Testis (tissue), 3 donors: ENCODE data around the gene TWNK. TPM values are rescaled to one million over a fixed set of nuclear protein-coding genes. Genes with fewer than 3 reads are reported as not detected.

Experiments
- DNase-seq: peaks from one replicate; pipeline ENCODE4 v3.0.0-alpha.2; 2019
- H3K27ac ChIP-seq, 2 donors: fragments of 200-600 bp; sonication (generic); one replicate each; pipeline ENCODE4 v1.5.1; 2019
- H3K27me3 ChIP-seq: fragments of 200-600 bp; sonication (generic); one replicate; pipeline ENCODE4 v1.5.1; 2019
- H3K36me3 ChIP-seq: fragments of 200-600 bp; sonication (generic); one replicate; pipeline ENCODE4 v1.5.1; 2017; ENCODE audit warnings: low read depth; ENCODE audit errors: missing control alignments
- H3K4me1 ChIP-seq: fragments of 200-600 bp; sonication (generic); one replicate; pipeline ENCODE4 v1.5.1; 2019
- H3K4me3 ChIP-seq, 2 donors: fragments of 200-600 bp; sonication (generic); one replicate each; pipeline ENCODE4 v1.5.1; 2017 to 2019
- H3K9me3 ChIP-seq: fragments of 200-600 bp; sonication (generic); one replicate; pipeline ENCODE4 v1.5.1; 2017
- CTCF ChIP-seq, 3 experiments: fragments of 450-650 bp in 2 of 3; fragments of 200-600 bp in 1 of 3; sonication (generic) in 1 of 3; IDR thresholded peaks; one replicate each; pipeline ENCODE4 v1.5.1; 2016 to 2019; ENCODE audit warnings: antibody characterized with exemption in 3 of 3, mild to moderate bottlenecking in 2 of 3, moderate library complexity in 1 of 3
- POLR2A ChIP-seq: fragments of 450-650 bp; IDR thresholded peaks from one replicate; pipeline ENCODE4 v1.6.1; 2017; ENCODE audit warnings: antibody characterized with exemption, mild to moderate bottlenecking, moderate library complexity
- WGBS, 2 donors: methylation state at CpG; one replicate each; pipeline ENCODE4 v1.1.5; 2018; 5-methylcytosine and 5-hydroxymethylcytosine counted together
- intact Hi-C: fragments of 100-400 bp; cut with DNase I; formaldehyde crosslinking; loops from one replicate; pipeline ENCODE4 v1.15.1; 2023; ENCODE audit warnings: low total_unique reads
- polyA plus RNA-seq: library from polyadenylated mRNA; stranded (reverse); fragments of 350-450 nt; fragmentation: Illumina TruSeq; extraction: RNeasy Lipid Tissue Mini Kit (QIAGEN cat#74804); gene quantifications from one replicate; pipeline ENCODE4 v1.2.3, GENCODE V29; 2014; ENCODE audit warnings: low read depth, low replicate concordance; ENCODE audit not compliant: insufficient read depth
- total RNA-seq, 2 donors: library from RNA; depleted of rRNA; stranded (reverse); fragments of >200 nt; gene quantifications; one replicate each; pipeline ENCODE4 v1.2.3, GENCODE V29; 2016

TWNK gene
- total and polyA plus RNA-seq, 3 donors from 2014 or later, result 24.4 to 31.1 (median 26.4) TPM

DNA sequence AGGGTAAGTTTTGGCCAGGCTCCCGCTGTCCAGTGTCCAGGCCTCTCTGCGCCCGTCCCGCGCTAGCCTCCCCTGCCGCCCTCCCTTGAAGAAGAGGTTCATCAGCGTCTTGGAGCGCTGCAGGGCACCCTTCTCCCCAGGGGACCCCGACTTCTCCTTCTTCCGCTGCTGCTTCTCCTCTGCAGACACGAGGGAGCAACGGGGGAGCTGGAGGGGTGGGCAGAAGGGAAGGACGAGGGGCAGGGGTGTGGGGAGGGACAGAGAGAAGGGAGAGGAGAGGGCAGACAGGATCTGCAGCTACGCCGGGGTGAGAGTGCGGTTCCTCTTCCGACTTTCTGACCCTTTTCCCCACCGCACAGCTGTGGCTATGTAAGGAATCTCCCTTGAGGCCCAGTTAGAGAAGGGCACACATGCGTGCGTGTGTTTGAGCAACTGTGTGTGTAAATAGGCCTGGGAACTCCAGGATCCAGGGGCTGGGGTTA is 30.8 kb downstream of the TWNK start:
- no peaks in the 10 kb centered on the region for H3K36me3 ChIP-seq
- intact Hi-C loops, result no loop called here
- no peak for DNase-seq
- H3K9me3 ChIP-seq, result no peaks in the 10 kb centered on the region
- no peak overlapping the region for H3K27ac ChIP-seq
- 37 to 39% methylated on average over 20 of the region's 20 CpGs for WGBS, 2 donors
- H3K4me3 ChIP-seq, result no peak overlapping the region
- H3K27me3 ChIP-seq, result no peaks in the 10 kb centered on the region
- H3K4me1 ChIP-seq, result peaks cover 10% of the 10 kb centered on the region
- TF ChIP-seq POLR2A (no peak), CTCF (IDR thresholded peaks at IDR 0.05) (no peak)

GRCh38 chr10:101018600-101019439 is 31.5 kb downstream of the TWNK start:
- intact Hi-C loops, result no loop called here
- Histone ChIP-seq H3K4me1 (peaks cover 9% of the 10 kb centered on the region), H3K9me3 (no peaks in the 10 kb centered on the region), H3K27me3 (no peaks in the 10 kb centered on the region), H3K27ac (no peak overlapping the region), H3K4me3 (peak overlapping the region in 1 of 2 donors; percentile 4), H3K36me3 (no peaks in the 10 kb centered on the region)
- DNase-seq, result peak; percentile 93
- no peak for TF ChIP-seq POLR2A
- peak; percentile 56 to 74 (median 67) for TF ChIP-seq CTCF (IDR thresholded peaks at IDR 0.05)
- 14 to 30% methylated on average over 15 to 44 of the region's 45 CpGs for WGBS, 2 donors

GRCh38 chr10:101019440-101019703 is 32.0 kb downstream of the TWNK start:
- H3K27me3 ChIP-seq, result no peaks in the 10 kb centered on the region
- no peak for DNase-seq
- no peaks in the 10 kb centered on the region for H3K36me3 ChIP-seq
- peaks cover 9% of the 10 kb centered on the region for H3K4me1 ChIP-seq
- H3K27ac ChIP-seq, result no peak overlapping the region
- no peak overlapping the region for H3K4me3 ChIP-seq
- intact Hi-C loops, result no loop called here
- WGBS, 2 donors, result 29 to 55% methylated on average over 2 of the region's 2 CpGs
- H3K9me3 ChIP-seq, result no peaks in the 10 kb centered on the region
- no peak for TF ChIP-seq CTCF (IDR thresholded peaks at IDR 0.05)
- no peak for TF ChIP-seq POLR2A

DNA sequence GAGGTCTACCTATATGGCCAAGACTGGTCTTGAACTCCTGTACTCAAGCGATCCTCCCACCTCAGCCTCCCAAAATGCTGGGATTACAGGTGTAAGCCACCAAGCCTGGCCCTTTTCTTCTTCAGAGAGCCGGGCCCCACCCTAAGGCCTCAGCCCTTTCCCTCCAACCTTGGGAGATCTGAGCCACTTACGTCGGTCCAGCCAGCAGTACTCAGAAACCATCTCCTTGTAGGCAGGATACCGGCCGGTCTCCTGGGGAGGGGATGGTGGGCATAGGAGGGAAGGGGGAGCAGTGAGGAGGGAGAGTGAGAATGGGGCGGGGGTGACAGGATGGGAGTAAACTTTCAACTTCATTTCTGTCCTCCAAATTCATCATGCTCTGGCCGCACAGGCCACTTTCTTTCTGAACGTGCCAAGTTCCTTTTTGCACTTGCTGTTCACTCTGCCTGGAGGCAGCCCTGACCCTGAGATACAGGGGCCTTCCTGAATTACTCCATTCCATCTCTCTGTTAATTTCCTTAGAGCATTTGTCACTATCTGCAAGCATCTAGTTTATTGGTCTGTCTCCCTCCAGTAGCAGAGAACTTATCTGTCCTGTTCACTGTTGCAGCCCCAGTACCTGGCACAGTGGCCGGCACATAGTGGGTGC is 33.2 kb downstream of the TWNK start:
- 79 to 81% methylated on average over 10 of the region's 10 CpGs for WGBS, 2 donors
- no peak for TF ChIP-seq POLR2A
- TF ChIP-seq CTCF (IDR thresholded peaks at IDR 0.05), result no peak
- Histone ChIP-seq H3K36me3 (no peaks in the 10 kb centered on the region), H3K9me3 (no peaks in the 10 kb centered on the region), H3K4me1 (peaks cover 9% of the 10 kb centered on the region), H3K27ac (no peak overlapping the region), H3K4me3 (no peak overlapping the region), H3K27me3 (no peaks in the 10 kb centered on the region)
- no peak for DNase-seq
- intact Hi-C loops, result no loop called here
